ENCODE measurements around the gene FSIP1. TPM values are rescaled to one million over a fixed set of nuclear protein-coding genes. Genes with fewer than 3 reads are reported as not detected.

Gene FSIP1
- total RNA-seq, 2 donors from 2014 or later, result 4.1 to 5.3 TPM

DNA sequence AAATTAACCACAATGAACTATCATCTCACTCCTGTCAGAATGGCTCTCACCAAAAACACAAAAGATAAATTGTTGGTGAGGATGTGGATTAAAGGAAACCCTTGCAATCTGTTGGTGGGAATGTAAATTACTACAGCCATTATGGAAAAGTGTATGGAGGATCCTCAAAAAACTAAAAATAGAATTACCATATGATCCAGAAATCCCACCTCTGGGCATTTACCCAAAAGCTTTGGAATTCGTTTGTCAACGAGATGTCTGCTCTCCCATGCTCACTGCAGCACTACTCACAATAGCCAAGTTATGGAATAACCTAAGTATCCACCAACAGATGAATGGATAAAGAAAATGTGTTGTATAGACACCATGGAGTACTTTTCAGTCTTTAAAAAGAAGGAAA is 21.6 kb downstream of the FSIP1 start:
- Histone ChIP-seq H3K36me3 (no peaks in the 10 kb centered on the region), H3K27ac (no peak overlapping the region), H3K27me3 (no peaks in the 10 kb centered on the region), H3K9ac (ENCODE audit: low read depth in 2 of 2, low read length in 2 of 2) (no peak overlapping the region), H3K9me3 (no peaks in the 10 kb centered on the region), H3K4me3 (no peak overlapping the region), H3K4me1 (no peaks in the 10 kb centered on the region)
- no peak for DNase-seq
- TF ChIP-seq, protein P1, sequence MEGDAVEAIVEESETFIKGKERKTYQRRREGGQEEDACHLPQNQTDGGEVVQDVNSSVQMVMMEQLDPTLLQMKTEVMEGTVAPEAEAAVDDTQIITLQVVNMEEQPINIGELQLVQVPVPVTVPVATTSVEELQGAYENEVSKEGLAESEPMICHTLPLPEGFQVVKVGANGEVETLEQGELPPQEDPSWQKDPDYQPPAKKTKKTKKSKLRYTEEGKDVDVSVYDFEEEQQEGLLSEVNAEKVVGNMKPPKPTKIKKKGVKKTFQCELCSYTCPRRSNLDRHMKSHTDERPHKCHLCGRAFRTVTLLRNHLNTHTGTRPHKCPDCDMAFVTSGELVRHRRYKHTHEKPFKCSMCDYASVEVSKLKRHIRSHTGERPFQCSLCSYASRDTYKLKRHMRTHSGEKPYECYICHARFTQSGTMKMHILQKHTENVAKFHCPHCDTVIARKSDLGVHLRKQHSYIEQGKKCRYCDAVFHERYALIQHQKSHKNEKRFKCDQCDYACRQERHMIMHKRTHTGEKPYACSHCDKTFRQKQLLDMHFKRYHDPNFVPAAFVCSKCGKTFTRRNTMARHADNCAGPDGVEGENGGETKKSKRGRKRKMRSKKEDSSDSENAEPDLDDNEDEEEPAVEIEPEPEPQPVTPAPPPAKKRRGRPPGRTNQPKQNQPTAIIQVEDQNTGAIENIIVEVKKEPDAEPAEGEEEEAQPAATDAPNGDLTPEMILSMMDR (IDR thresholded peaks at IDR 0.05), result no peak
- intact Hi-C loops (cut with DNase I), result loop anchor here (10.0 kb wide), 1 partner anchor 1046 kb away; no protein-coding TSS in a partner anchor

DNA sequence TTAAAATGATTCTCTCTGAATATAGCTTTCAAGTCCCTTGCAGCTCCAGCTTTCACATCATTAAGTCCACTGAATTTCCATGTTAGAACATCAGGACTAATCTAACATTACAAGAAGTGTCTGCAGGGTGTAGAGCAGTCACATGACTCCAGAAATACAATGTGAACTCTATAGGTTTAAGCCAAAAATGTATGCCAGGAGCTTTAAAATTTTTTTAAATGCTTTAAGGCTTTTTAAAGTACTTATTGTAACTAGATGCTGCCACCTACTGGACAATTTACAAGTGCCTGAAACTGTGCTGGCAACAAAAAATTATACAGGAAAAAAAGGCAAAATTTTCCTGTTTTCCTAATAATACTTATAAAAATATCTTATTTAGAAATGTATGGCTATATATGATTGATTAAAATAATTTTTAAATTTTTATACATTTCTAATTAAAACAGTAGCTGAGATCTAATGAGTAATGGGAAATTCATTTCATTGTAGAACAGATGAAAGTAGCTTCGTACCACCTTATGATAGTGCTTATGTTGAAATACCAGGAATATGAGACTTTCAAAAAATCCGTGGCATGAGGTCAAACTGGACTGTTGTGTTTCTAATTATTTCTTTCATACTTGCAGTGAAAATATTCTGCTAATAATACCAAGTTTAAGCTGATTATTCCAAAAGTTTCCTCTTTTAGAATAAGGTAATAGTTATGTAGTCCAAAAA is 25.7 kb downstream of the FSIP1 start:
- Histone ChIP-seq H3K36me3 (no peaks in the 10 kb centered on the region), H3K27me3 (no peaks in the 10 kb centered on the region), H3K4me3 (no peak overlapping the region), H3K9ac (ENCODE audit: low read depth in 2 of 2, low read length in 2 of 2) (no peak overlapping the region), H3K27ac (no peak overlapping the region), H3K9me3 (no peaks in the 10 kb centered on the region), H3K4me1 (no peaks in the 10 kb centered on the region)
- TF ChIP-seq, protein P1 (IDR thresholded peaks at IDR 0.05), result peak; percentile 90
- intact Hi-C loops (cut with DNase I), result loop anchor here (5.0 kb wide), 3 partner anchors 70 to 585 kb away; no protein-coding TSS in a partner anchor
- peak; percentile 48 for DNase-seq

DNA sequence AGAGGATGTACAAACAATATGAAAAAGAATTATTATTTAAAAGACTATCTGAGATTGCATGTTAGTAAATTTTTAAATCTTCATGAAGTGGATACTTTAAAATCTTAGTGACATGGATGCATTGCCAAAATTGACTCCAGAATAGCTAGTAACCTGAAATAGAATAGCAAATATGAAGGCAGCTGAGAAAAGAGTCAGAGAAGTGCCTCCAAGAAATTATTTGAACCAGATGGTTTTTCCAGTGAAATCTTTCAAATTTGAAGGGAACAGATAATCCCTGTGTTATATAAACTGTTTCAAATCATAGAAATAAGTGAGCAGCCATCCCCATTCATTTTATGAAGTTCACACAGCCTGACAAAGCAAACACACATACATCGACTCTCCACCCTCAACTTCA is 29.6 kb downstream of the FSIP1 start:
- no peak overlapping the region for H3K27ac ChIP-seq
- intact Hi-C loops (cut with DNase I), result no loop called here
- H3K9me3 ChIP-seq, result no peaks in the 10 kb centered on the region
- H3K36me3 ChIP-seq, result no peaks in the 10 kb centered on the region
- H3K27me3 ChIP-seq, result no peaks in the 10 kb centered on the region
- DNase-seq, result no peak
- H3K4me3 ChIP-seq, result no peak overlapping the region
- no peaks in the 10 kb centered on the region for H3K4me1 ChIP-seq
- no peak overlapping the region for H3K9ac ChIP-seq (ENCODE audit: low read depth in 2 of 2, low read length in 2 of 2)
- TF ChIP-seq, protein P1 (IDR thresholded peaks at IDR 0.05), result no peak

DNA sequence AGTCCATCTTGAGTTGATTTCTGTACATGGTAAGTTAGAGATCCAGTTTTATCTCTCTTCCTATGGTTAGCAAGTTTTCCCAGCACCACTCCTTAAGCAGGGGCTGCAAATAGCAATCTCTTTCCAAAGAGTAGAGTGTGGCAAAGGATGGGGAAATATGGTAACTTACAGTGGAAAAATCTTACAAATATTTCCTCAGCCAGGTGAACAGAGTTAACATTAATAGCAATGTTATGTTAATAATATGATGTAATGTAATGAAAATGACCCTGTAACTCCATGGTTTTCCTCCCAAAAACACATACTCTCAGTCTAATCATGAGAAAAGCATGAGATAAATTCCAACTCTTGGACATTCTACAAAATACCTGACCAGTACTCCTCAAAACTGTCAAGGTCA is 30.4 kb downstream of the FSIP1 start:
- H3K4me1 ChIP-seq, result no peaks in the 10 kb centered on the region
- no peaks in the 10 kb centered on the region for H3K9me3 ChIP-seq
- H3K36me3 ChIP-seq, result no peaks in the 10 kb centered on the region
- H3K27ac ChIP-seq, result no peak overlapping the region
- DNase-seq, result no peak
- no peak overlapping the region for H3K4me3 ChIP-seq
- intact Hi-C loops (cut with DNase I), result no loop called here
- no peaks in the 10 kb centered on the region for H3K27me3 ChIP-seq
- no peak overlapping the region for H3K9ac ChIP-seq (ENCODE audit: low read depth in 2 of 2, low read length in 2 of 2)
- TF ChIP-seq, protein P1 (IDR thresholded peaks at IDR 0.05), result no peak

DNA sequence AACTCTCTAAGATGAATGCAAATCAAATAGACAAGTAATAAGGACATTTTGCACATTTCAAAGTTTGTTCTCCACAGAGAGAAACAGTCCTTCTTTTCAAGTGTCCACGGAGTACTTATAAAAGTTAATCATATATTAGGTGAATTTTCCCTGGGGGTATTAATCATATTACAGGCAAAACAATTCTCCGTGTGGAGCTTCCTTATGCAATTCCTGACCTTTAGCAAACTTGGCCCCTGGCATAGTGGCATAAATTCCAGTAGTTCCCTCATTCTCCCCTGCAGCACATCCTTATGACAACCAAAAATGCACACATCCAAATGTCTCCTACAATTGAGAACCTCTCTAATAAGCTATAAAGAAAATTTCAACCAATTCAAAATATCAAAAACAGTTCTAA is 34.4 kb downstream of the FSIP1 start:
- TF ChIP-seq, protein P1 (IDR thresholded peaks at IDR 0.05), result no peak
- no peaks in the 10 kb centered on the region for H3K9me3 ChIP-seq
- intact Hi-C loops (cut with DNase I), result no loop called here
- H3K4me1 ChIP-seq, result no peaks in the 10 kb centered on the region
- no peak overlapping the region for H3K4me3 ChIP-seq
- no peak overlapping the region for H3K27ac ChIP-seq
- DNase-seq, result no peak
- H3K27me3 ChIP-seq, result no peaks in the 10 kb centered on the region
- H3K9ac ChIP-seq (ENCODE audit: low read depth in 2 of 2, low read length in 2 of 2), result no peak overlapping the region
- H3K36me3 ChIP-seq, result no peaks in the 10 kb centered on the region

Data from colonic mucosa (tissue), 4 donors.